Activated naive CD4-positive, alpha-beta T cell treated with anti-CD3 and anti-CD28 coated beads for 36 hours (primary cell): ENCODE data around the gene GRIN2C. TPM values are rescaled to one million over a fixed set of nuclear protein-coding genes. Genes with fewer than 3 reads are reported as not detected.

ENCODE experiments used
- CTCF ChIA-PET: fragments of 350-600 bp; sonication (Branson Sonifier 250); formaldehyde crosslinking; loops from one replicate; lab custom pipeline; 2021; ENCODE audit warnings: antibody characterized with exemption; lab: Charles Lee
- DNase-seq: peaks from one replicate; pipeline ENCODE4 v3.0.0-alpha.2; 2020
- H3K27ac Mint-ChIP-seq: one replicate; pipeline ENCODE4 v1.8.0; 2021; ENCODE audit warnings: mild to moderate bottlenecking, mixed read lengths
- H3K27me3 Mint-ChIP-seq: one replicate; pipeline ENCODE4 v1.8.0; 2021; ENCODE audit warnings: low read depth, mixed read lengths
- H3K36me3 Mint-ChIP-seq: one replicate; pipeline ENCODE4 v1.8.0; 2021; ENCODE audit warnings: low read depth, mixed read lengths
- H3K4me1 Mint-ChIP-seq: one replicate; pipeline ENCODE4 v1.8.0; 2021; ENCODE audit warnings: low read depth, mixed read lengths
- H3K4me3 Mint-ChIP-seq: one replicate; pipeline ENCODE4 v1.8.0; 2021; ENCODE audit warnings: mild to moderate bottlenecking, moderate library complexity, mixed read lengths
- H3K9me3 Mint-ChIP-seq: one replicate; pipeline ENCODE4 v1.8.0; 2021; ENCODE audit warnings: mixed read lengths
- intact Hi-C: fragments of 100-400 bp; cut with micrococcal nuclease; formaldehyde crosslinking; loops from one replicate; pipeline ENCODE4 v1.15.1; 2023
- total RNA-seq, 2 experiments: library from RNA; stranded (reverse); gene quantifications; one replicate each; pipeline ENCODE4 v1.2.3, GENCODE V29; 2021

Gene GRIN2C
- total RNA-seq, 2 experiments from 2014 or later: 0.07 TPM; not detected in 1

DNA sequence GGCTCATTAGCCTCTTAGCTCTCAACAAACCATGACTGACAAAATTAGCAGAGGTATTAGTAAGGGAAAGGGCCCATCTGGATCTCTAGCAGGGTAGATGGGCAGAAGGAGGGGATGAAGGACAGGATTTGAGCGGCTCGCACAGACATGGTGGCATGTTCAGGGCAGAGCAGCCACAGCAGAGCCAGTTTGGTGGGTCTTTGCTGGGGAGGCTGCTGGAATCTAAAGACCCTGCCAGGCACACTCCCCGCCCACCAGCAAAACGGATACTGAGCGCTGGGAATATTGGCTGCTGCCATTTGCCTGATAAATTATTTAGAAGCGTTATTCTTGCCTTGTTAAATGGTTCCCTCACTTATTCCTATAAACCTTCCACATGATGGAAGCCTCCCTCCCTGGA is 62.8 kb downstream of the GRIN2C start:
- intact Hi-C loops: no loop called here
- peaks cover 34% of the 10 kb centered on the region for H3K36me3 Mint-ChIP-seq
- CTCF ChIA-PET: interaction anchor here (0.6 kb wide), 1 partner anchor 13 kb away, joined by 4 read pairs; no protein-coding TSS in a partner anchor
- no peak overlapping the region for H3K27ac Mint-ChIP-seq
- no peaks in the 10 kb centered on the region for H3K4me1 Mint-ChIP-seq
- H3K4me3 Mint-ChIP-seq: no peak overlapping the region
- no peaks in the 10 kb centered on the region for H3K9me3 Mint-ChIP-seq
- H3K27me3 Mint-ChIP-seq: no peaks in the 10 kb centered on the region
- no peak for DNase-seq

DNA sequence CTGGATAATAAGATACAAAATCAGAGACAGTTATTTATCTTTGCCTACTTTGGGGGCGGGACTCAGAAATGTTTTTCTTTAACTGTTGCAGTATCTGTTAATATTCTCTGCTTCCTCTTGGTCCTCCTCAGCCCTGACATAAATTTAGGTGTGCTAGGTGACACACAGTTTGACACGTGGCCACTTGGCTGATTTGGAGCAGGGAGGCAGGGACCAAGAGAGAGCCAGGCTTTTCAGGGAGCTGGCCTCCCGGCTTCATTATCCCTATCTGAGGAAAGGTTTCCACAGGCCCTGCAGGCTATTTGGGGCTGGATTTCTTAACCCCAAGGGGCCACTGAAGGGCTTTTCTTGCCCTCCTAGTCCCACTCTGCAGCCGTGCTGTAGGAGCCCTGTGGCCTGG is 63.5 kb downstream of the GRIN2C start:
- CTCF ChIA-PET: interaction anchor here (0.6 kb wide), 1 partner anchor 12 kb away, joined by 4 read pairs; no protein-coding TSS in a partner anchor
- Mint-ChIP-seq H3K4me3 (no peak overlapping the region), H3K36me3 (peaks cover 37% of the 10 kb centered on the region), H3K9me3 (no peaks in the 10 kb centered on the region), H3K4me1 (peaks cover 5% of the 10 kb centered on the region), H3K27me3 (no peaks in the 10 kb centered on the region), H3K27ac (no peak overlapping the region)
- intact Hi-C loops: no loop called here
- no peak for DNase-seq

DNA sequence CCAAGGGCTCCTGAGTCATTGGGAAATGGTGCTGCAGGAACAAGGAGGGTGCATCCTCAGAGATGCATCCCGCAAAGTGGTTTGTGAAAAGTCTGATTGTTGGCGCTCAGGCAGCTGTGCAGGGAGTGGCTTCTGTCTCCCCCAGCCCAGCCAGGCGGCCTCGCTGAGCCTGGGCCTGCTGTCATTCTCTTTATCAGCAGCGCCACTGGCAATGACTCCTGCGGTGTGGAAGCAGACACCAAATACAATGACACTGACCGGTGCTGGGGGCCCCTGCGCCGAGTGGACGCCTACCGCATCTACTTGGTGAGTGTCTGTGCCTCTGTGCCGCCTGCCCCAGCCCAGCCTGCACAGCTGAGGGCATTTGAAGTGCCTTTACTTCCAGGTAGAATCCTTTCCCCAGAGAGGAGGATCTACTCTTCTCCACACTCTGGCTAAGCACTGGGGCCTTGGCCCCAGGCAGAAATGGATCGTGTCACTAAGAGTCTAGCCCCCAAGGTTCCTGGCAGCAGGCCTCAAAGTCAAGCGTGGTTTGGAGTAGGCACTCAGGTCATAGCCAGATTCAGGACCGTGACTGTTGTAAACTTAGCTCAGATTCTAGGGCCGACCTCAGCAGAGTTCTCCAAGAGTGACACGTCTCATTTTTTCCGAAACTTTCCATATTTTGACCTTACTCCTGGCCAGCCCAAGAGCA is 64.2 kb downstream of the GRIN2C start:
- peaks cover 11% of the 10 kb centered on the region for H3K4me1 Mint-ChIP-seq
- H3K4me3 Mint-ChIP-seq: no peak overlapping the region
- intact Hi-C loops: no loop called here
- H3K27ac Mint-ChIP-seq: no peak overlapping the region
- no peak for DNase-seq
- peaks cover 35% of the 10 kb centered on the region for H3K36me3 Mint-ChIP-seq
- no peaks in the 10 kb centered on the region for H3K9me3 Mint-ChIP-seq
- CTCF ChIA-PET: interaction anchor here (9.2 kb wide), 1 partner anchor 66 kb away, joined by 165 read pairs; the partner anchor contains the start of gene GRIN2C
- H3K27me3 Mint-ChIP-seq: no peaks in the 10 kb centered on the region

DNA sequence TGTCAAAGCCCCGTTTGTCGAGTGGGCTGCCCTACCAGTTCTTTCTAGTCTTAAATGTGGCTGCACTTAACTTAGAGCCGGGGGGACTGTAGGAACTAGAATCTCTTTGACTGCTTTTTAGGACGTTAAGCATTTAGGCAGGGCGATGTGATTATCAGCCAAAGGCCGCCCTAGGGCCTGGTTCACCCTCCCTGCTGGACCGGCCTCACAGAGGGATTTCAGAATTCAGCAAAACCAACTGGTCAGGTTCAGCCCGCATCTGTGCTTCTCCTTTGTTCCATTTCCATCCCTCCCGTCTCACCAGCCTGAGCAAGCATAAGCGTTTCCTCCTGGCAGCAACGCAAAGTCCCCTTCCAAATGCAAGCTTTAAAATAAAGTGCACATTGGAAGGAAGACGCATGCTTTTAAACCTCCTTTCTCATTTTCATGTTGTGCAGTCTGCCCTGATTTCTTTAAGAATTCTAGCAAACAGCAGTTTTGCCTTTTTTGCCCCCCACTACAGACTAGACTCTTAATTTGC is 67.0 kb downstream of the GRIN2C start:
- Mint-ChIP-seq H3K36me3 (peaks cover 25% of the 10 kb centered on the region), H3K4me3 (no peak overlapping the region)
- CTCF ChIA-PET: interaction anchor here (1.0 to 9.2 kb wide), 15 partner anchors 10 to 118 kb away, joined by 3 to 165 read pairs (median 15); partner anchors contain the start of genes GRIN2C, NAT9 and RAB37

More for the DNA sequence above, 67.0 kb downstream of the GRIN2C start:
- no peak overlapping the region for H3K27ac Mint-ChIP-seq
- intact Hi-C loops: no loop called here
- DNase-seq: no peak
- peaks cover 24% of the 10 kb centered on the region for H3K4me1 Mint-ChIP-seq
- no peaks in the 10 kb centered on the region for H3K27me3 Mint-ChIP-seq
- no peaks in the 10 kb centered on the region for H3K9me3 Mint-ChIP-seq

Other genes starting within 250 kb of the GRIN2C start
- gene CD300E, start 236.1 kb downstream of the GRIN2C start, total RNA-seq: not detected
- not detected for gene CD300LF, start 147.0 kb downstream of the GRIN2C start, total RNA-seq
- gene RAB37, start 122.6 kb downstream of the GRIN2C start, total RNA-seq: 1 to 10 TPM; 2.1 to 2.3 TPM
- 10 to 100 TPM; 70.8 to 77.6 TPM for gene NHERF1, start 111.3 kb downstream of the GRIN2C start, total RNA-seq
- gene NAT9, start 83.5 kb downstream of the GRIN2C start, total RNA-seq: 10 to 100 TPM; 42.1 to 43.9 TPM
- 10 to 100 TPM; 61.8 to 67.6 TPM for gene FDXR, start 13.1 kb upstream of the GRIN2C start, total RNA-seq
- gene FADS6, start 33.7 kb upstream of the GRIN2C start, total RNA-seq: not detected
- not detected for gene USH1G, start 63.4 kb upstream of the GRIN2C start, total RNA-seq
- not detected for gene OTOP2, start 64.4 kb upstream of the GRIN2C start, total RNA-seq
- gene OTOP3, start 76.0 kb upstream of the GRIN2C start, total RNA-seq: not detected
- 1 to 10 TPM in 1 of 2 experiments, under 1 TPM in 1; 0.91 to 1.6 TPM for gene HID1, start 112.9 kb upstream of the GRIN2C start, total RNA-seq
- under 1 TPM; 0.49 to 0.93 TPM for gene CDR2L, start 127.7 kb upstream of the GRIN2C start, total RNA-seq
- 10 to 100 TPM; 60.6 to 64.5 TPM for gene MRPL58, start 152.8 kb upstream of the GRIN2C start, total RNA-seq
- 100 to 1,000 TPM; 227 to 249 TPM for gene ATP5PD, start 187.1 kb upstream of the GRIN2C start, total RNA-seq
- gene KCTD2, start 187.3 kb upstream of the GRIN2C start, total RNA-seq: 10 to 100 TPM; 18.7 to 20.8 TPM
- 1 to 10 TPM; 2.5 to 3.1 TPM for gene SLC16A5, start 228.1 kb upstream of the GRIN2C start, total RNA-seq